Central memory CD8-positive, alpha-beta T cell (primary cell): Measurements from ENCODE around the gene ELOVL6.

ENCODE experiments used
- ATAC-seq: fragments of 150-1000 bp; cut with Tn5 transposase; replicated peaks from 2 replicates; pipeline ENCODE4 v1.10.0; 2022; ENCODE audit warnings: mild to moderate bottlenecking, moderate FRiP score, moderate number of reproducible peaks; ENCODE audit not compliant: poor library complexity, severe bottlenecking; ENCODE audit errors: extremely low read depth
- DNase-seq, 2 donors: peaks; one replicate each; pipeline ENCODE4 v3.0.0; 2021; ENCODE audit warnings: low spot score in 2 of 2
- H3K27ac Mint-ChIP-seq: one replicate; pipeline ENCODE4 v1.8.0; 2022; ENCODE audit warnings: low read depth, mild to moderate bottlenecking, moderate library complexity, mixed read lengths
- H3K27me3 Mint-ChIP-seq: one replicate; pipeline ENCODE4 v1.8.0; 2022; ENCODE audit warnings: mixed read lengths
- H3K36me3 Mint-ChIP-seq: one replicate; pipeline ENCODE4 v1.8.0; 2022; ENCODE audit warnings: mild to moderate bottlenecking, moderate library complexity, mixed read lengths; ENCODE audit not compliant: insufficient read depth
- H3K4me1 Mint-ChIP-seq: one replicate; pipeline ENCODE4 v1.8.0; 2022; ENCODE audit warnings: mixed read lengths
- H3K4me3 Mint-ChIP-seq: one replicate; pipeline ENCODE4 v1.8.0; 2022; ENCODE audit warnings: mild to moderate bottlenecking, moderate library complexity, mixed read lengths
- H3K9me3 Mint-ChIP-seq: one replicate; pipeline ENCODE4 v1.8.0; 2022; ENCODE audit warnings: mixed read lengths

The ELOVL6 gene

DNA sequence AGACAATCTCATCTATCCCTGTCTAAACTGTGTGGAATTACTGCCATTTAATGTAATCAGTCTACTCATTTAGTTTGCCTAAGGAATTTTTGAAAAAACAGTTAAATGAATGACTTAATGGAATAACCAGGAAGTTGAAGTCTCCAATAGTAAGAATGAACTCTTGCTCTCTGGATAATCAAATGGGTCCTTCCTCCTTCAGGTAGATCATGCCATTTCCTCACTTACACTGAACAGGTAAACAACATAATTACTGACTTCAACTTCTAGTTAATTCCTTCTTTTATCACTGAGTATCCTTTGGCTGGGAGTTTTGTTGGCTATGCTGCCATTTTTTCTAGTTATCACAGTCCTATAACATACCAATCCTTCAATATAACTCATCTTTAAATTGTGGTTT is 56.0 kb downstream of the ELOVL6 start:
- no peak overlapping the region for H3K27ac Mint-ChIP-seq
- H3K4me1 Mint-ChIP-seq = no peaks in the 10 kb centered on the region
- no peak for ATAC-seq

DNA sequence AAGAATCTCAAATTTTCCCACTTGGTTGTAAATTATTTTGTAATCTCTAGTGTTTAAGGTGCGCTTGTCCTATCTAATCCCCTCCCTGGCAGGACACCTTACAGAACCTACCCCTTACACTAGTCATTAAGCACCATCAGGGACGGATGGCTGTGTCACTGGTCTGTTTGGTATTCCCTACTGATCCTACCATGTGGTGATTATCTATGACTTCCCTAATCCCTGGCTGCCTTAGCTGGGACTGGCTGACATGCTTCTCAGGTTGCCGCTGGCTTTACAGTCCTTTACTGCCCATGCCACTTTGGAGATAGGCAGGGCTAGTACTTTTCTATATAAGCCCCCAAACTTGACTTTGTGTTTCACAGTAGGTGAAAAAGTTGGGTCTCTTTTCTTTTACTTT is 58.6 kb downstream of the ELOVL6 start:
- Mint-ChIP-seq H3K27me3 (no peaks in the 10 kb centered on the region), H3K27ac (no peak overlapping the region), H3K4me3 (no peak overlapping the region), H3K4me1 (no peaks in the 10 kb centered on the region), H3K9me3 (no peaks in the 10 kb centered on the region), H3K36me3 (no peaks in the 10 kb centered on the region)
- ATAC-seq (no peak), DNase-seq (no peak)

More for the DNA sequence above, 56.0 kb downstream of the ELOVL6 start:
- no peaks in the 10 kb centered on the region for H3K9me3 Mint-ChIP-seq
- H3K36me3 Mint-ChIP-seq = no peaks in the 10 kb centered on the region
- H3K27me3 Mint-ChIP-seq = no peaks in the 10 kb centered on the region
- no peak for DNase-seq
- H3K4me3 Mint-ChIP-seq = no peak overlapping the region

DNA sequence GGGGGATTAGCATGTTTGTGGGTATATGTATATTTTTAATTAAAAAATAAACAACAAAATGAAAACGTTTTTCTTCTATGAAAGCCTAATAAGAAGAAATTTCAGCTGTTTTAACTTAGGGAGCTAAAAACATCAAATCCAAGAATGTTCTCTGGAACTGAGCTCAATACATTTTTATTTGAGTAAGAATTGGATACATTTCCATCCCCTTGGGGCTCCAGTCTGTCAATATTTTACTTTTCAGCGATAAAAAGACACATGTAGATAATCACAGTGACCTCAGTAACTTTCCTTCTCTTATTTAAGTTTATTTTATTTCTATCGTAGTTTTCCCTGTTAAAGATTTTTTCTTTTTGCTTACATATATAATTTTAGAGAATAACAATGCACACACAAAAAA is 59.3 kb downstream of the ELOVL6 start:
- H3K4me3 Mint-ChIP-seq = no peak overlapping the region
- H3K4me1 Mint-ChIP-seq = no peaks in the 10 kb centered on the region
- no peaks in the 10 kb centered on the region for H3K27me3 Mint-ChIP-seq
- H3K27ac Mint-ChIP-seq = no peak overlapping the region
- no peaks in the 10 kb centered on the region for H3K9me3 Mint-ChIP-seq
- no peaks in the 10 kb centered on the region for H3K36me3 Mint-ChIP-seq
- DNase-seq = no peak
- ATAC-seq = no peak

DNA sequence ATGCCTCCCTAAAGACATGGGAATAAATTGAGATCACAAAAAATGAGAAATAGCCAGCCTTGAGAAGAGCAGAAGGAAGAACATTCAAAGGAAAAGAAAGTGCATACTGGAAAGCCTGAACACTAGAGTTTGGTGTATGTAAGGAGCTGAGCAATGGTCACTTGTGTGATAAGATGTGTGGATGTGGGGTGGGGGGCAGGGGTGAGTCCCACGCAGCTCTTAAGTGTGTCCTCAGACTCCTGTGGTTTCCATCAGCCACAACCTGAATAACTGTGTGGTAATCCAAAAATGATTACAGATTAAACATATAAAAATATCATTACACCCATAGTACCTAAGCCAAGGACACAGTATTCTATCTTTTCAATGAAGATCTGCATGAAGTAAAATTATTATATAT is 59.9 kb downstream of the ELOVL6 start:
- Mint-ChIP-seq H3K27me3 (no peaks in the 10 kb centered on the region), H3K4me3 (no peak overlapping the region), H3K27ac (no peak overlapping the region), H3K36me3 (no peaks in the 10 kb centered on the region), H3K9me3 (no peaks in the 10 kb centered on the region), H3K4me1 (no peaks in the 10 kb centered on the region)
- DNase-seq (no peak), ATAC-seq (no peak)

DNA sequence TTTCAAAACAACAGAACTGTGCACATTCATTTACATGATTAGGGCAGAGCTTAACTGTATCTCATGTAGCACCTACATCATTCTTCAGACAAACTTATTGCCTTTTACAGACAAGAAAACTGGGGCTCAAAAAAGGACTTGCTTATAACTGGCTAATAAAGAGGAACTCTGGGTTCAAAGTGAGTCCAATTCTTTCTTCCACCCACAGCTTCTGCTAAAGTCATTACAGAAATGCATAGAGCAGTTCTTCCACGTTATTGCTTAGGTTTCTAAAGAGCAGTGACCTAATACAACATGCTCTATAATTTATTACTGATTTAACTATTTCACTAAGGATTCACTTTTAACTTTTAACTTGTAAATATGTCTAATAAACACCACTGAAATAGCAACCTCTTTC is 60.6 kb downstream of the ELOVL6 start:
- Mint-ChIP-seq H3K36me3 (no peaks in the 10 kb centered on the region), H3K9me3 (no peaks in the 10 kb centered on the region), H3K27me3 (no peaks in the 10 kb centered on the region), H3K27ac (no peak overlapping the region), H3K4me1 (peaks cover 7% of the 10 kb centered on the region), H3K4me3 (no peak overlapping the region)
- no peak for DNase-seq
- no peak for ATAC-seq

DNA sequence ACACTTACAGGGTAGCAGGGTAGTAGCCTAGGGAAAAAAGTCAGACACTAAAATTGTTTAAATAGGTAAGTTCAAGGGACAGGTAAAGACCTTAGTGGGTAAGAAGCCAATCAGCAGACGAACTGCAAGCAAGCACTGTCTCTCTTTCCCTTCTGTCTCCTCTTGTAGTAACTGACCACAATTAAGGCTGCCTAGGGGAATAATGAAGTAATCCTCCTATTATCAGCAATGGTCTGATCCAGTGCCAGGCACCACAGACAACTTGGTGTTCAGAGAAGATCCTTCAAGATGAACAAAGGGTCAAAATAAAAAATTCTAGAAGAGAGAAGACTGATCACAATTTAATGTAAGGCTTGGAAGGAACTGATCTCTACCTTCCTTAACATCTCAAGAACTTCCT is 62.9 kb downstream of the ELOVL6 start:
- no peak for ATAC-seq
- no peaks in the 10 kb centered on the region for H3K36me3 Mint-ChIP-seq
- no peak overlapping the region for H3K4me3 Mint-ChIP-seq
- H3K4me1 Mint-ChIP-seq = peaks cover 9% of the 10 kb centered on the region
- H3K9me3 Mint-ChIP-seq = no peaks in the 10 kb centered on the region
- H3K27me3 Mint-ChIP-seq = no peaks in the 10 kb centered on the region
- no peak for DNase-seq
- no peak overlapping the region for H3K27ac Mint-ChIP-seq

DNA sequence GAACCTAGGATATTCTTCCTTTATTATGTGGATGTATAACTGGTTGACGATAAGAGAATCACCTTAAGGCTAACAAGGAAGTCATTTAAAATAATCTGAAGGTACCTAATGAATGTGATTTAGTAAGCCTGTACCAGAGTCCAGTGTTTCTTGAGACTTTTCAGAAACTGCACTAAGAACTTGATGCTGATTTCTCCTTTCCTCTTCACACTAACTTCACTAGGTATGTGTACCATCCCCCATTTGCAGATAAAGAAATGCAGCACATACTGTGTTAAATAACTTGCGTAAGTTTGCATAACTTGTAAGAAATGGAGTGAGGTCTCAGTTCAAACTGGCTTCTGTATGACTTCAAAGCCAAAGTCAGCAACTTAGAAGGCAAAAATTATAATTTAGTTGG is 63.3 kb downstream of the ELOVL6 start:
- Mint-ChIP-seq H3K9me3 (no peaks in the 10 kb centered on the region), H3K27ac (no peak overlapping the region), H3K27me3 (no peaks in the 10 kb centered on the region), H3K4me1 (peaks cover 9% of the 10 kb centered on the region), H3K4me3 (no peak overlapping the region), H3K36me3 (no peaks in the 10 kb centered on the region)
- DNase-seq = no peak
- ATAC-seq = no peak

DNA sequence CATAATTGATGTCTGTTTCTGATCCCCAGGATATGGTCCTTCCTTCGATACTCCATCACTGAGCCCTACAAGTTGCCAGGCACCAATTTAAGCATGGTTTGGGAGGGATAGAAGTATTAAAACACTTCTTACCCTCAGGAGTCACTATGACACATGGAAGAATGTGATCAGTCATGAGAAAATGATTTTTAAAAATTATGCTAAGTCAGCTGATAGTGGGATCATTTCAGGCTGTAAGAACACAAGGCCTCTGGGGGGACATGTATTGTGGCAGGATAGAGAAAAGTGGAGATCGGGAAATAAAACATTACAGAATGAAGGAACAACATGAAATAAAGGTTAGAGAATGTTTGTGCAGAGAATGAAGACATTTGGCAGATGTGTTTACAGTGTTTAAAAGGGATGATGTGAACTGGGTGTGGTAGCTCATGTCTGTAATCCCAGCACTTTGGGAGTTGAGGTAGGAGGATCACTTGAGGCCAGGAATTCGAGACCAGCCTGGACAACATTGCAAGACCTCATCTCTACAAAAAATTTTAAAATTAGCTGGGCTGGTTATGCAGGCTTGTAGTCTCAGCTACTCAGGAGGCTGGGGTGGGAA is 64.0 kb downstream of the ELOVL6 start:
- Mint-ChIP-seq H3K4me3 (no peak overlapping the region), H3K36me3 (no peaks in the 10 kb centered on the region), H3K27me3 (no peaks in the 10 kb centered on the region), H3K9me3 (no peaks in the 10 kb centered on the region), H3K27ac (no peak overlapping the region), H3K4me1 (peaks cover 9% of the 10 kb centered on the region)
- ATAC-seq (no peak), DNase-seq (no peak)

DNA sequence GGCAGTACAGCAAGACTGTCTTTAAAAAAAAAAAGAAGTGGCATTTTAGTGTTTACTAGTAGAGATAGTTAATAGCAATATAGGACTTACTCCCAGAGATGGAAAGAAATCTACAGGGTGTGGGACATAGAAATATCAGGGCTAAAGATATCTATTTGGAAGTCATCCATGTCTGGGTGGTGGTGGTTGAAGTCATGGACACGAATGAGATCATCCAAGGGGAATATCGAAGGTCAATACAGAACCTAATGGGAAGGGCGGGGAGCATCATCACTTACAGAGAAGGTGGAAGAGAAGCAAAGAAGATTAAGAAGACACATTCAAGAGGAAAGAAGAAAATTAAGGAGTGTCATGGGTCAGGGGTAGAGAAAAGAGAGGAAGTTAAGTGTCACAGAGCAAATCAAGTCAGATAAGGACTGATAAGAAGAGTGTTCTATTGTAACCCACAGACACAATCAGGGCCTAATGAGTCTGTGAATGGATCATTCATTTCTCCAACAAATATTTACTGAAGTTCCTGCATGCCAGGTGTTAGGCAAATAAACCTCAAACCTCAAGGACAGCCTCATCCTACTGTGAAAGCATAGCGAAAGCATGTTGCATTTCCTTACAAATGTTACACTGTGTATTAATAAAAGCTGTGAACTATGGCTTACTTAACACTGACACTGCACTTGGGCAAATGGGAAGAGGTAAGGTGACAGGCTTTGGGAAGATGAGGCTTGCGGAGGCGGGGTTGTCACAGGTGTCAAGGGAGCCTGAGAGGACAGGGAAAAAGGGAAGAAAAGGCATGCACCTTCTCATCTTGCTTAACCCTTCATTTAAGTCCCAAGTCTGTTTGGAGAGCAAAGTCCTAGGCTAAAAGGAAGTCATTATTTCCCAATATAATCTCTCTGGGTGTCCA is 65.3 kb downstream of the ELOVL6 start:
- peaks cover 9% of the 10 kb centered on the region for H3K4me1 Mint-ChIP-seq
- ATAC-seq (no peak), DNase-seq (no peak)
- H3K27ac Mint-ChIP-seq = no peak overlapping the region
- H3K36me3 Mint-ChIP-seq = no peaks in the 10 kb centered on the region
- no peaks in the 10 kb centered on the region for H3K27me3 Mint-ChIP-seq
- no peak overlapping the region for H3K4me3 Mint-ChIP-seq
- H3K9me3 Mint-ChIP-seq = no peaks in the 10 kb centered on the region

DNA sequence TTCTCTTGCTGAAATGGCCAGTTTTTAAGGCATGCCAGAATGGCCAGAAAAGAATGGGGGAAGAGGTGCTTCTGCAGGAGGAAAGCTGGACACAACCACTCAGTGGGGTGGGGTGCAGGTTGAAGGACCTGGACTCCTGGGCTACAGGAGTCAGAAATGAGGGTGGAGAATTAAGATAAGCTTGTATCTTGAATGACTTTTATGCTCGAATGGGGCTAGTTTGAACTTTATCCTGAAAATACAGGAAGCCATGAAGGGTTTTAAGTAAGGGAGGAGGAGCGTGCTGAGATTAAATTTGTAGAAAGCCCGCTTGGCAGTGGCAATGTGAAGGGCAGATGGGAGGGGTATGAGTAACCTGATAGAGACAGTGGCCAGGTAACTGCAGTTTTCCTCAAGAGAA is 66.5 kb downstream of the ELOVL6 start:
- DNase-seq (no peak), ATAC-seq (no peak)
- Mint-ChIP-seq H3K4me1 (peaks cover 9% of the 10 kb centered on the region), H3K9me3 (no peaks in the 10 kb centered on the region), H3K36me3 (no peaks in the 10 kb centered on the region), H3K4me3 (no peak overlapping the region), H3K27ac (peak overlapping the region; percentile 49), H3K27me3 (no peaks in the 10 kb centered on the region)

DNA sequence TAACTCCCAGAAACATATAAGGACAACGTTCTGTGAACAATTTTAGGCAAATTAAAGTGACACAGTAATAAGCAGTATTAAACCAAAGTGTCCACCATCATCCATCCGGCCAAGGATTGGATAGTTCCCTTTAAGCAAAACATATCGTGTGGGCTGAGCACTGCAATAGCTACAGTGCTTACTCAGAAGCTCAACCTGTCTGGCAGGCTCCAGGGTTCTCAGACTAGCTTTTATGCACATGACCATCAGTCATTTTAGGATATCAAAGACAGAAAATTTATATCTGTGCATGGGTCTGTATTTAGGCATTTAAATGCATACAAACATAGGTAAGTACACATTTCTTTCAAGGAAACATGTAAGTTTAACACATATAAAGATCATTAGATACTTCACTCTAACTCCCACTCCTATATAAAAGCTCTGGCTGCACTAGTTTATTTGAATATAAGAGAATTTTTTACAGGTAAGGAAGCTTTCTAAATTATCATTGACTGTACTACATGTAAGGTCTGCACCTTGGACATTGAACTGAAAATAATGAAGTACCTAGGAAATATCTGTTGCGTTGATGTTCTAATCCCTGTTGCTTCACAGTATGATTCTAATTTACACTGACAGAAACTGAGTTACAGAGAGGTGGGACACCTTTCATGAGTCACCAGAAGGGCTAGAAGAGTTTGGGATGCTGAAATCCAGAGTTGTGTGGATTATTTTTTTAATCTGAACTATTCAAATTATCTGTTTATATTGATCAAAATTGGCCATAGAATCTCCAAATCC is 67.6 kb downstream of the ELOVL6 start:
- Mint-ChIP-seq H3K9me3 (no peaks in the 10 kb centered on the region), H3K36me3 (no peaks in the 10 kb centered on the region), H3K27me3 (no peaks in the 10 kb centered on the region), H3K4me3 (no peak overlapping the region), H3K4me1 (peaks cover 9% of the 10 kb centered on the region), H3K27ac (no peak overlapping the region)
- no peak for DNase-seq
- ATAC-seq = no peak

DNA sequence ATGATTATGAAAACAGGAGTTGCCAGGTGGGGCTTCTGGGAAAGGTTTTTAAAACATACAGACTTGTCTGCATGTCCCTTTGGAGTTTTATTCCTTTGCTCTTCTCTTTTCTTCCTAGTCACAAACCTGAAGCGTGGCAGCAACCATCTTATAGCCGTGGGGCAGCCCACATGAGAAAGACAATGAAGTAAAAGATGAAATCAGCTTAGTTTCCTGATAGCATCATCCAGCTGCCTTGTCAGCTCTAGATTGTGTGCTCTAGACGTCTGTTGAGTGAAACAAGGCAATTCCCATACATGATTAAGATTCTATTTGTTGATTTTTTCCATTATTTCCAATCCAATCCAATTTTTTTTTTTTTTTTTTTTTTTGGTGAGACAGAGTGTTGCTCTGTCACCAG is 68.9 kb downstream of the ELOVL6 start:
- H3K4me1 Mint-ChIP-seq = peaks cover 9% of the 10 kb centered on the region
- no peaks in the 10 kb centered on the region for H3K27me3 Mint-ChIP-seq
- ATAC-seq = no peak
- H3K27ac Mint-ChIP-seq = no peak overlapping the region
- no peak overlapping the region for H3K4me3 Mint-ChIP-seq
- no peaks in the 10 kb centered on the region for H3K36me3 Mint-ChIP-seq
- no peaks in the 10 kb centered on the region for H3K9me3 Mint-ChIP-seq
- no peak for DNase-seq
